Stimulated activated CD4-positive, alpha-beta T cell treated with anti-CD3 and anti-CD28 coated beads, Interleukin-12 subunit alpha, Interleukin-12 subunit beta, amount 100 ng/mL, for 4 hours (primary cell): Measurements from ENCODE around the gene AARS2.
"Not testable (repeated sequence)": the region's sequence is repeated elsewhere in the genome, so short reads cannot be mapped to it uniquely, and the experiment has no call there.

Experiments used
- DNase-seq: peaks from one replicate; pipeline ENCODE4 v3.0.0-alpha.2; 2020

The AARS2 gene

GRCh38 chr6:44312901-44313788 is at the start of gene AARS2:
Gene AARS2 (minus strand): TSS chr6:44313347. CDS start chr6:44313323, 24 bp downstream.
- peak; percentile 96 for DNase-seq

DNA sequence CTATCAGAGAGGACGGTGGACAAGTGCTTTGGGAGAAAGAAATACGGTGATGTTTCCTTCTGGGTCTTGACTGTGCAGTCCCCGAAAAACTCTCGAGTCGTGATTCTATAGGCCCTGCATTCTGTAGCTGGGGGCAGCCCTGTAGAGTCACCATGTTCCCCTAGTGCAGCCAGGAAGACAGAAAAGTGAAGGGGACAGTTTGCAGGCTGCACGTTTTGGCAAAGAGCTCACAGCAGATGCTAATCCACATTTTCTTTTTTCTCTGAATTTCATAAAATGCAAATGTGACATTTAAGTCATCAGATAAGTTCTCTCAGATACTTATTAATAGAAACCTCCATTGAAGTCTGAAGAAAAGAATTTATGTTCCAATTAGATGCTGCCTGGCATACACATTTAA is 48.8 kb upstream of the AARS2 start:
- DNase-seq, result no peak

DNA sequence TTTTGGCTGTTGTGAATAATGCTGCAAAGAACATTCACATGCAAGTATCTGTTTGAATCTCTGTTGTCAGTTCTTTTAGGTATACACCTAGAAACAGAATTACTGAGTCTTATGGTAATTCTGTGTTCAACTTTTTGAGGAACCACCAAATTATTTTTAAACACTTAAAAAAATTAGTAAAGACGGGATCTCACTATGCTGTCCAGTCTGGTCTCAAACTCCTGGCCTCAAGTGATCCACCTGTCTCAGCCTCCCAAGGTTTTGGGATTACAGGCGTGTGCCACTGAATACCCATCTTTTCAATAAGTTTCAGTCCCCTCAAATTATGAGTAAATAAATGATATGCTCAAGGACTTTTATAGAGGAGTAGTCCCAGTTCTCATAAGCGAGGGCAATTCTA is 46.8 kb upstream of the AARS2 start:
- no peak for DNase-seq

- no peak for DNase-seq
Measured at GRCh38 chr6:44356487-44356886, 43.3 kb upstream of the AARS2 start.

GRCh38 chr6:44355640-44356039 is 42.5 kb upstream of the AARS2 start:
- no peak for DNase-seq

DNA sequence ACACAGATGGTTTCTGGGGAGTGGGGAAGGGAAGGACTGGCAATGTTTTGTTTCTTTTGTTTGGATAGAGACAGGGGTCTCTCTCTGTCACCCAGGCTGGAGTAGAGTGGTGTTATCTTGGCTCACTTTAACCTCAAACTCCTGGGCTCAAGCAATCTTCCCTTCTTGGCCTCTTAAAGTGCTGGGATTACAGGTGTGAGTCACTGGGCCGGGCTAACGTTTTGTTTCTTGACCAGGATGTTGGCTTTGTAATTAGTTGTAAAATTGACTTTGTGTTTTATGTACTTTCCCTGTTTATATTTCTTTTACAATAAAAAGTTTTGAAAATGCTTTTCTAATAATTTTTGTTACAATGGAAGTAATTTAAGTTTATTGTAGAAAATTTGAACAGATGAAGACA is 40.2 kb upstream of the AARS2 start:
- no peak for DNase-seq

- no peak for DNase-seq
Measured at GRCh38 chr6:44352259-44352658, 39.1 kb upstream of the AARS2 start.

DNA sequence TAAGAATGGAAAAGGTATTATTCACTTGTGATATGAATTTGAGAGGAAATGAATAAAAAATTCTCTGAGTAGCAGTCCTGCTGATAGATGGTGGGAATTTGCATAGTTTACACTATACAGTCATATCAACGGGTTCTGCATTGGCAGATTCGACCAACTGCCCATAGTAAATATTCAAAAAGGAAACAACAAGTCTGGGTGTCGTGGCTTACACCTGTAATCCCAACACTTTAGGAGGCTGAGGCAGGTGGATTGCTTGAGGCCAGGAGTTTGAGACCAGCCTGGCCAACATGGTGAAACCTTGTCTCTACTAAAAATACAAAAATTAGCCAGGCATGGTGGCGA is 37.5 kb upstream of the AARS2 start:
- not testable (repeated sequence) for DNase-seq

GRCh38 chr6:44349904-44350649 is 36.9 kb upstream of the AARS2 start:
- no peak for DNase-seq

- not testable (repeated sequence) for DNase-seq
Measured at GRCh38 chr6:44346818-44347217, 33.7 kb upstream of the AARS2 start.

- no peak for DNase-seq
Measured at GRCh38 chr6:44342489-44342888, 29.3 kb upstream of the AARS2 start, which contains the start of gene SPATS1. Gene SPATS1 (plus strand): TSS chr6:44342650. CDS start chr6:44343096, 446 bp downstream.

GRCh38 chr6:44342052-44342451 is 28.9 kb upstream of the AARS2 start:
- no peak for DNase-seq

- DNase-seq, result no peak
Measured at GRCh38 chr6:44341095-44341890, 28.1 kb upstream of the AARS2 start.

- no peak for DNase-seq
Measured at GRCh38 chr6:44339763-44340625, 26.8 kb upstream of the AARS2 start.

DNA sequence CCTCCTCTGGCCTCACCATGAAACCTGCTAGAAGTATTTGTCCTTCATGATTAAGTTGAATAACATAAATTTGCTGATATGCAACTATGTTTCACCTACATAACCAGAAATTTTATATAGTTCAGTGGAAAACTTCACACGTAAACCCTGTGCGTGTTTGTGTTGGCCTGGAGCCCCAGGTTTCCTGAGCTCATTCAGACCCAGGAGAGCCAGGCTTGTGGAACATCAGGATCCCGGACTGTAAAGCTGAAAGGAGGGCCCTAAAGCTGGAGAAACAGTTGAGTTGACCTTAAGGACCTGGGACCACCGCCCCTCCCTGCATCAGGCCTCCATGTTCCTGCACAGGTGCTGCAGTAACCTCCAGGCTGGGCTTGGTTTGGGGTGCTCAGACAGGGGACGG is 26.2 kb upstream of the AARS2 start:
- DNase-seq, result no peak

DNA sequence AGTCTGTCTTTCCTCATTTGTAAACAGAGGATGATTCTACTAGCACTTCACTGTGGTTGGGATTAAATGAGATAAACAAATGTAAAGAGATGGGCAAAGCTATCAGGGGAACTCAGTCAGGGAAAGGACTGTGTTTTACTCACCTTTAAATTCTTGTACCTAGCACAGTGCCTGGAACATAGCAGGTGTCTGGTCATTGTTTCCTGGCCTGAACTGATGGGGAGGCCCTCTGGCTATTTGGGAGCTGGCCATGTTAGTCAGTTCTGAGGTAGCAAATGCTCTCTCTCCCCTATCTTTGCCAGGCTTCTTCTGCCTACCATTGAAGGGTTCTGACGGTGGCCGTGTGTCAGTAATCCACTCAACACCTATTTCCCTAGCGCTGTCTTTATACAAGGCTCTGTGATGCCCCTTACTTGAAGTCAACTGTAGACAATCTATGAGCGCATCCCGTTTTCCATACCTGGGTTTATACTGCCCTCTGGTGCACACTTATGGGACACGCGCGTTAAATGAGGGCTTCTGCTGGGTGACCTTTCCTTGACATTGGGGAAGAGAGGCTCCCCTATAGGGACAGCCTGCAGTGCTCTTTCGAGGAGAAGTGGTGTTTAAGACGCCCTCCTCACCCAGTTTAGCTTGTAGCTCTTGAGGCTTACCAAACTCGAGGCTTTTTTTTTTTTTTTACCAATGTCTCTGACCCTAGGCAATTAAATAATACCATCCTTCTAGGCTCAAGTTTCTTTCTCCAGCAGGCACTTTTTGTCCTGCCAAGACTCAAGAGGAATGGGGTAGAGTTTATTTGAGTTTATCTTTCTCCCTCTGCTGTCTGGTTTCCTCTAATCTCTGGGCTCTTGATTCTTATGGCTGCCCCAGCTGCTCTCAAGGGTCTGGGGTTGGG is 25.3 kb upstream of the AARS2 start:
- peak; percentile 57 for DNase-seq

GRCh38 chr6:44335631-44336030 is 22.5 kb upstream of the AARS2 start:
- DNase-seq, result no peak

DNA sequence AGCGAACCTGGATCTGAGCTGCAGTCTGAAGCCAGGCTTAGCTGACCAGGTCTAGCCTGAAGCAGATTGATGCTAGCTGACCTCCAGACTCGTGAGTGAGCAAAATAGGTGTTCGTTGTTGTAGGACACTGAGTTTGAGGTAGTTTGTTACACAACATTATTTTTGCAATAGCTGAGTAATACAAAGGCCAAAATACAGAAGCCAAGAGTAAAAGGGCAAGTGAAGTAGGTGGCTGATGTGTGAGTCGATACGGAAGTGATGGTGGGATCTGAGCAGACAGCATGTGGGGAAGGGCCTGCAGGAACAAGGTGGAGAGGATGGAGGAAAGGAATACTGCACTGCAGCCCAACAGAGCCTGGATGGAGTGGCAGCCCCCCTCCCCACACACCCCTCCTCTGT is 20.8 kb upstream of the AARS2 start:
- DNase-seq, result no peak

DNA sequence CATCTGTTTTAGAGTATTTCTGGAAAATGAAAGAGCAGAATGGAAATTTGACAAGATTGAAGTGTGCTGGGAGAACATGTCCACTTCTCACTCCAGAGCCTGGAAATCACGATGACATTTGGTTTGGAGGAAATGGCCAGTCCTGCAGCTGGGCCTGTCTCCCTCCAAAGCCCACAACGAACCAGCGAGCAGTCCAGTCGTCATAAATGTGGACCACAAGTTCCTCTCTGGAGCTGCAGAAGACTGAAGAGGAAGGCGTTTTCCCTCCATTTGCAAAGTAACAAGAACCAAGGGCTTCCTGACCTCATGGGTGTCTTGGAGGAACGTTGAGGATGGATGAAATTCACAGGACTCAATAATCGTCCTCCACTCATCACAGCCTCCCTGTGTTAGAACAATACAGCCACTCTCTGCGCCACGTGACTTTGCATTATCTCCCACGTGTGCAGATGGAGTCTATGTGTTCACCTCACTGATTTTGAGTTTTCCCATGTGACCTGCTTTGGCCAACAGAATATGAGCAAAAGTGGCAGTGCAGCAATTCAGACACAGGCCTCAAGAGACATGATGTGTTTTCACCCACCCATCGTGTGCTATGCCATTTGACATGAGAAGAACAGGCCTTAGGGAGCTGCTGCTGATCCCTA is 20.2 kb upstream of the AARS2 start:
- DNase-seq, result no peak

- DNase-seq, result no peak
Measured at GRCh38 chr6:44332585-44332984, 19.4 kb upstream of the AARS2 start.

DNA sequence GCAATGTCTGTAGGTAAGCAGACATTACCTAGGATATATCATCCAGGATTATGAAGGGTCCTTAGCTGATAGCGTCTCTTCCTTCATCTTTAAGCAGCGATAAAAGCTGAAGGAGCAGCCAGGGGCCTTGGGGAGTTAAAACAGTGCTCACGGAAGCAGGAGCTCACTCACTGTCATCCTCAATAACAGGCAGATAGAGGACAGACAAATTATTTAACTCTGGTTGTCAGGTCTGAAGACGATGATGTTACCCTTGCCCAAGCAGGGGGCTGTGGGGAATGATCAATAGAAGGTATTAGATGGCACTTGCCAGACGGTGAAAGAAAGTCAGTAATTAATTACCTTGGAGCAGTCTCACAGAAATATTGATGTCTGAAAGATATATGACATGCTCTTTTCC is 16.7 kb upstream of the AARS2 start:
- no peak for DNase-seq
